CD14-positive monocyte (primary cell): ENCODE measurements around the gene EEPD1. TPM values are rescaled to one million over a fixed set of nuclear protein-coding genes. Genes with fewer than 3 reads are reported as not detected.

Experiments
- DNase-seq, 3 donors: peaks; one replicate each; pipeline ENCODE4 v3.0.0-alpha.2; 2011 to 2022
- H2AFZ ChIP-seq: 2 replicates; pipeline ENCODE4 v1.6.0; 2012; ENCODE audit warnings: mild to moderate bottlenecking, low read depth, low read length, inconsistent platforms; ENCODE audit not compliant: insufficient read depth, poor library complexity, severe bottlenecking
- H3K27ac ChIP-seq, 2 donors: 1 replicate in 1 of 2; 2 replicates in 1 of 2; pipeline ENCODE4 v1.5.1; 2012 to 2013; ENCODE audit warnings: low read length in 2 of 2, control low read depth in 1 of 2, inconsistent platforms in 1 of 2, low read depth in 1 of 2, mild to moderate bottlenecking in 1 of 2
- H3K27me3 ChIP-seq, 2 donors: one replicate each; pipeline versions ENCODE4 v1.6.0 to v1.6.1; 2011 to 2013; ENCODE audit warnings: low read length in 2 of 2; ENCODE audit not compliant: control insufficient read depth in 2 of 2, insufficient read depth in 2 of 2
- H3K36me3 ChIP-seq, 2 donors: replicated peaks in 1 of 2; 1 replicate in 1 of 2; 2 replicates in 1 of 2; pipeline versions ENCODE4 v1.5.1 to v1.6.1; 2012 to 2013; ENCODE audit warnings: low read length in 2 of 2, control low read depth in 1 of 2, inconsistent platforms in 1 of 2, mild to moderate bottlenecking in 1 of 2; ENCODE audit not compliant: insufficient read depth in 2 of 2, control insufficient read depth in 1 of 2
- H3K4me1 ChIP-seq, 2 donors: 1 replicate in 1 of 2; 2 replicates in 1 of 2; pipeline versions ENCODE4 v1.5.1 to v1.6.1; 2012 to 2013; ENCODE audit warnings: low read length in 2 of 2, control low read depth in 1 of 2, inconsistent platforms in 1 of 2, mild to moderate bottlenecking in 1 of 2, moderate library complexity in 1 of 2; ENCODE audit not compliant: insufficient read depth in 2 of 2, control insufficient read depth in 1 of 2
- H3K4me2 ChIP-seq: replicated peaks from 2 replicates; pipeline ENCODE3; 2012; ENCODE audit warnings: low read length, moderate library complexity, mild to moderate bottlenecking; ENCODE audit not compliant: poor library complexity, severe bottlenecking; ENCODE audit errors: extremely low read depth
- H3K4me3 ChIP-seq, 3 experiments: fragments of 200-600 bp in 1 of 3; sonication (generic) in 1 of 3; replicated peaks in 1 of 3; 1 replicate in 2 of 3; 2 replicates in 1 of 3; pipeline ENCODE4 v1.5.1; 2011 to 2013; ENCODE audit warnings: low read length in 3 of 3, mild to moderate bottlenecking in 3 of 3, control low read depth in 2 of 3, low read depth in 2 of 3, inconsistent platforms in 1 of 3, moderate library complexity in 1 of 3
- H3K79me2 ChIP-seq: 2 replicates; pipeline ENCODE4 v1.6.0; 2012; ENCODE audit warnings: mild to moderate bottlenecking, control low read depth, inconsistent platforms, low read length, moderate library complexity; ENCODE audit not compliant: insufficient read depth
- H3K9ac ChIP-seq: 2 replicates; pipeline ENCODE4 v1.6.0; 2017; ENCODE audit warnings: low read length, mild to moderate bottlenecking; ENCODE audit not compliant: insufficient read depth, poor library complexity, severe bottlenecking
- H3K9me3 ChIP-seq, 2 donors: replicated peaks in 1 of 2; 1 replicate in 1 of 2; 2 replicates in 1 of 2; pipeline versions ENCODE4 v1.5.1 to v1.6.1; 2012 to 2013; ENCODE audit warnings: low read length in 2 of 2, control low read depth in 1 of 2; ENCODE audit not compliant: control insufficient read depth in 1 of 2, insufficient read depth in 1 of 2
- H4K20me1 ChIP-seq: 2 replicates; pipeline ENCODE4 v1.6.0; 2012; ENCODE audit warnings: mild to moderate bottlenecking, low read length, control low read depth, moderate library complexity; ENCODE audit not compliant: insufficient read depth
- H3K27ac Mint-ChIP-seq, 7 donors: one replicate each; pipeline ENCODE4 v1.8.0; 2020; ENCODE audit warnings: mild to moderate bottlenecking in 7 of 7, mixed read lengths in 7 of 7, moderate library complexity in 6 of 7, inconsistent platforms in 2 of 7
- H3K27me3 Mint-ChIP-seq, 3 donors: one replicate each; pipeline ENCODE4 v1.8.0; 2021 to 2022; ENCODE audit warnings: low read depth in 3 of 3, mild to moderate bottlenecking in 3 of 3, mixed read lengths in 3 of 3, moderate library complexity in 3 of 3, inconsistent platforms in 1 of 3
- H3K36me3 Mint-ChIP-seq, 2 donors: one replicate each; pipeline ENCODE4 v1.8.0; 2020; ENCODE audit warnings: mixed read lengths in 2 of 2, inconsistent platforms in 1 of 2, mild to moderate bottlenecking in 1 of 2
- H3K4me1 Mint-ChIP-seq: one replicate; pipeline ENCODE4 v1.8.0; 2020; ENCODE audit warnings: mild to moderate bottlenecking, mixed read lengths
- H3K4me3 Mint-ChIP-seq, 2 donors: one replicate each; pipeline ENCODE4 v1.8.0; 2020; ENCODE audit warnings: mild to moderate bottlenecking in 2 of 2, mixed read lengths in 2 of 2, moderate library complexity in 1 of 2
- H3K9me3 Mint-ChIP-seq, 7 donors: one replicate each; pipeline ENCODE4 v1.8.0; 2020 to 2022; ENCODE audit warnings: mixed read lengths in 7 of 7, mild to moderate bottlenecking in 6 of 7, moderate library complexity in 6 of 7, inconsistent platforms in 2 of 7
- WGBS: methylation state at CpG from one replicate; pipeline ENCODE4 v1.1.5; 2013; ENCODE audit warnings: missing lambda C conversion rate; ENCODE audit not compliant: insufficient coverage; 5-methylcytosine and 5-hydroxymethylcytosine counted together
- intact Hi-C, 2 donors: fragments of 100-400 bp; cut with micrococcal nuclease; formaldehyde crosslinking; loops; one replicate each; pipeline versions ENCODE4 v1.15.0 to v1.15.1; 2023
- polyA plus RNA-seq, 3 donors: library from polyadenylated mRNA; depleted of rRNA in 1 of 3; unstranded in 2 of 3; stranded (reverse) in 1 of 3; fragments of 300-500 nt in 2 of 3; fragments of >200 nt in 1 of 3; fragmentation: Illumina TruSeq in 2 of 3; gene quantifications; 1 replicate in 2 of 3; 2 replicates in 1 of 3; pipeline ENCODE4 v1.2.3, GENCODE V29; 2012 to 2021
- TF ChIP-seq, protein P1 (sequence below): fragments of 200-600 bp; IDR thresholded peaks from one replicate; pipeline ENCODE4 v1.8.0; 2022; ENCODE audit warnings: antibody characterized with exemption, mild to moderate bottlenecking

The EEPD1 gene
- polyA plus RNA-seq, 3 donors, result 8.6 to 14.4 (median 12.6) TPM

DNA sequence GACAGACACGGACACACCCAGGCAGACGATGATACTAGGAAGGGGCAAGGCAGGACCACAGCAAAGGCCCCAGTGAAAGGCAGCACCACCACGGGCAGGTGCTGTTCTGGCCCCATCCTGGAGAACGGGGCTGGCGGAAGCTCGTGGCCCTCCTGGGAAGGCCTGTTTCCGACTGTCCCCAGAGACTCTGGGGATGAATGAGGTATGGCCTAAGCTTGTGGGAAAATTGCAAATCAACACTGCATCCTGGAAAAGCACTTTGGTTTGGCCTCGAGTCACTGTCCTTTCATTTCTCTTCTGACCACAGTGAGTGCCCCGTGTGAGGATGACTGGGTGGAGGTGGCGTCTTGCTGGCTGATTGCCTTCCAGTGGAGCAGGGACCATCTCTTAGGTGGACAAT, 155.0 kb downstream of the EEPD1 start:
- Histone ChIP-seq H3K27ac (no peak overlapping the region), H3K4me3 (no peak overlapping the region), H4K20me1 (no peaks in the 10 kb centered on the region), H3K9ac (no peak overlapping the region), H3K27me3 (no peaks in the 10 kb centered on the region), H3K36me3 (no peaks in the 10 kb centered on the region), H3K4me1 (no peaks in the 10 kb centered on the region), H3K9me3 (no peaks in the 10 kb centered on the region), H3K4me2 (no peak overlapping the region), H2AFZ (no peak overlapping the region), H3K79me2 (no peaks in the 10 kb centered on the region)
- TF ChIP-seq, protein P1, sequence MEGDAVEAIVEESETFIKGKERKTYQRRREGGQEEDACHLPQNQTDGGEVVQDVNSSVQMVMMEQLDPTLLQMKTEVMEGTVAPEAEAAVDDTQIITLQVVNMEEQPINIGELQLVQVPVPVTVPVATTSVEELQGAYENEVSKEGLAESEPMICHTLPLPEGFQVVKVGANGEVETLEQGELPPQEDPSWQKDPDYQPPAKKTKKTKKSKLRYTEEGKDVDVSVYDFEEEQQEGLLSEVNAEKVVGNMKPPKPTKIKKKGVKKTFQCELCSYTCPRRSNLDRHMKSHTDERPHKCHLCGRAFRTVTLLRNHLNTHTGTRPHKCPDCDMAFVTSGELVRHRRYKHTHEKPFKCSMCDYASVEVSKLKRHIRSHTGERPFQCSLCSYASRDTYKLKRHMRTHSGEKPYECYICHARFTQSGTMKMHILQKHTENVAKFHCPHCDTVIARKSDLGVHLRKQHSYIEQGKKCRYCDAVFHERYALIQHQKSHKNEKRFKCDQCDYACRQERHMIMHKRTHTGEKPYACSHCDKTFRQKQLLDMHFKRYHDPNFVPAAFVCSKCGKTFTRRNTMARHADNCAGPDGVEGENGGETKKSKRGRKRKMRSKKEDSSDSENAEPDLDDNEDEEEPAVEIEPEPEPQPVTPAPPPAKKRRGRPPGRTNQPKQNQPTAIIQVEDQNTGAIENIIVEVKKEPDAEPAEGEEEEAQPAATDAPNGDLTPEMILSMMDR, result no peak
- no peak overlapping the region for H3K4me3 Mint-ChIP-seq
- H3K27me3 Mint-ChIP-seq, result peaks cover 1 to 9% (median 7%) of the 10 kb centered on the region in 3 donors
- no peak for DNase-seq
- no peaks in the 10 kb centered on the region for H3K4me1 Mint-ChIP-seq
- 93% methylated on average over 5 of the region's 10 CpGs for WGBS
- intact Hi-C loops, result loop anchor here in 1 of 2 donors (5.0 kb wide), 1 partner anchor 326 kb away; no protein-coding TSS in a partner anchor
- no peak overlapping the region for H3K27ac Mint-ChIP-seq
- no peaks in the 10 kb centered on the region for H3K36me3 Mint-ChIP-seq
- no peaks in the 10 kb centered on the region for H3K9me3 Mint-ChIP-seq

DNA sequence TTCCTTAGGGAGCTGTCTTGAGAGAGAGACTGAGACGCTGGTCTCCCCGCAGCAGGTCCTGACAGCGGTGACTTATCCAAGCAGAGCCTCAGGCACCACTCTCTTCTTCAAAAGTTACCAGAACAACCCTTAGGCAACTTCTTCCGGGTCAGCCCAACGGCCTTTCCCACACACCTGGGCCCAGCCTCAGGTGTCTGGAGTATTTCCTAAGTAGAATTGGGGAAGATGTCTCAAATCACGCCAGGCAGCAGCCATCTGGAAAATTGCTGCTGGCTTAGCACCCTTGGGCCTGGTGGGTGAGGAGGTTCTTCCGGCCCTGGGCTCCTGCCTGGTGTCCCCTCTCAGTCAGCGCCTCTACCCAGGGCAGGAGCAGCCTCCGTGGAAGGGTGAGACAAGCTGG, 156.2 kb downstream of the EEPD1 start:
- 88% methylated on average over 4 of the region's 9 CpGs for WGBS
- H3K9ac ChIP-seq, result no peak overlapping the region
- H3K4me2 ChIP-seq, result no peak overlapping the region
- no peaks in the 10 kb centered on the region for H4K20me1 ChIP-seq
- H3K4me3 ChIP-seq, result no peak overlapping the region
- H3K79me2 ChIP-seq, result no peaks in the 10 kb centered on the region
- Mint-ChIP-seq H3K27me3 (peaks cover 0 to 8% (median 7%) of the 10 kb centered on the region in 3 donors), H3K4me1 (no peaks in the 10 kb centered on the region), H3K9me3 (no peaks in the 10 kb centered on the region), H3K27ac (peak overlapping the region in 2 of 7 donors; percentile 22 to 50), H3K36me3 (no peaks in the 10 kb centered on the region), H3K4me3 (no peak overlapping the region)
- no peak for DNase-seq
- H2AFZ ChIP-seq, result no peak overlapping the region
- H3K9me3 ChIP-seq, result no peaks in the 10 kb centered on the region
- TF ChIP-seq, protein P1, result no peak
- intact Hi-C loops, result loop anchor here in 1 of 2 donors (5.0 kb wide), 1 partner anchor 327 kb away; no protein-coding TSS in a partner anchor
- no peaks in the 10 kb centered on the region for H3K4me1 ChIP-seq
- no peak overlapping the region for H3K27ac ChIP-seq
- H3K27me3 ChIP-seq, result no peaks in the 10 kb centered on the region
- no peaks in the 10 kb centered on the region for H3K36me3 ChIP-seq
